HCT116 (cell line): Measurements from ENCODE around the gene SBNO2. TPM values are rescaled to one million over a fixed set of nuclear protein-coding genes. Genes with fewer than 3 reads are reported as not detected.

Experiments used
- ATAC-seq: fragments of 200-7000 bp; cut with Tn5 transposase; 2 replicates; pipeline ENCODE4 v1.9.1; 2020; ENCODE audit warnings: mild to moderate bottlenecking, moderate library complexity
- BruUV-seq: library from RNA; stranded (reverse); fragments of 400-500 nt; replicated peaks from 2 replicates; lab custom pipeline; 2021; lab: Mats Ljungman, UMichigan
- CTCF ChIA-PET: fragments of 300-600 bp; sonication (Branson Sonifier 250); formaldehyde crosslinking; loops from one replicate; lab custom pipeline; 2021; ENCODE audit warnings: antibody characterized with exemption; lab: Charles Lee
- POLR2A ChIA-PET: fragments of 300-600, 350-600 bp; sonication (Branson Sonifier 250); formaldehyde crosslinking; loops from one replicate; lab custom pipeline; 2021; ENCODE audit warnings: antibody characterized with exemption; lab: Charles Lee
- RAD21 ChIA-PET, 2 experiments: fragments of 300-600 bp; sonication (Branson Sonifier 250); formaldehyde crosslinking; loops; one replicate each; lab custom pipeline; 2023; ENCODE audit warnings: low total read pairs in 2 of 2; ENCODE audit not compliant: uncharacterized antibody in 2 of 2, unreplicated experiment in 2 of 2, low non-redundant PET in 1 of 2; lab: Charles Lee
- DNase-seq: peaks from one replicate; pipeline ENCODE4 v3.0.0-alpha.2; 2010; ENCODE audit warnings: low read depth, low spot score
- H2AFZ ChIP-seq: fragments of 200-600 bp; shearing (Covaris generic), sonication (generic); 2 replicates; pipeline ENCODE4 v1.6.1; 2017; ENCODE audit warnings: low read depth, mixed run types, mixed read lengths, antibody characterized with exemption, low read length; ENCODE audit not compliant: poor library complexity, severe bottlenecking
- H3K27ac ChIP-seq: 2 replicates; pipeline ENCODE4 v1.5.1; 2012; ENCODE audit warnings: low read depth, low read length
- H3K27me3 ChIP-seq: fragments of 200-600 bp; sonication (generic); 2 replicates; pipeline ENCODE4 v1.6.1; 2016; ENCODE audit warnings: mixed run types, low read length, mixed read lengths; ENCODE audit not compliant: insufficient read depth
- H3K36me3 ChIP-seq, 2 experiments: fragments of 200-500 bp in 1 of 2; fragments of 200-600 bp in 1 of 2; sonication (Bioruptor generic) in 1 of 2; sonication (generic) in 1 of 2; 2 replicates each; pipeline versions ENCODE4 v1.5.1 to v1.6.1; 2014 to 2016; ENCODE audit warnings: low read length in 2 of 2, inconsistent platforms in 1 of 2, mixed read lengths in 1 of 2, mixed run types in 1 of 2; ENCODE audit not compliant: insufficient read depth in 2 of 2, control insufficient read depth in 1 of 2
- H3K4me1 ChIP-seq, 2 experiments: fragments of 200-600 bp in 1 of 2; sonication (generic) in 1 of 2; 2 replicates each; pipeline versions ENCODE4 v1.5.1 to v1.6.1; 2012 to 2017; ENCODE audit warnings: low read length in 2 of 2, inconsistent platforms in 1 of 2, mild to moderate bottlenecking in 1 of 2, mixed read lengths in 1 of 2, mixed run types in 1 of 2, moderate library complexity in 1 of 2; ENCODE audit not compliant: insufficient read depth in 2 of 2, control insufficient read depth in 1 of 2
- H3K4me2 ChIP-seq: fragments of 200-600 bp; sonication (generic); 2 replicates; pipeline ENCODE4 v1.6.1; 2017; ENCODE audit warnings: mixed run types, low read length, mixed read lengths
- H3K4me3 ChIP-seq, 2 experiments: fragments of 200-600 bp in 1 of 2; sonication (generic) in 1 of 2; replicated peaks in 1 of 2; 2 replicates each; pipeline ENCODE4 v1.5.1; 2011 to 2016; ENCODE audit warnings: low read length in 2 of 2, control low read depth in 1 of 2, low read depth in 1 of 2, mild to moderate bottlenecking in 1 of 2, mixed read lengths in 1 of 2, mixed run types in 1 of 2
- H3K79me2 ChIP-seq: fragments of 200-600 bp; sonication (generic); 2 replicates; pipeline ENCODE4 v1.6.1; 2017; ENCODE audit warnings: mild to moderate bottlenecking, mixed run types, low read length, moderate library complexity, mixed read lengths; ENCODE audit not compliant: insufficient read depth
- H3K9ac ChIP-seq: fragments of 200-600 bp; sonication (generic); 2 replicates; pipeline ENCODE4 v1.6.1; 2016; ENCODE audit warnings: low read length, mixed read lengths
- H3K9me2 ChIP-seq: fragments of 200-600 bp; sonication (generic), shearing (Covaris generic); 2 replicates; pipeline ENCODE4 v1.6.1; 2017; ENCODE audit warnings: mixed run types, mild to moderate bottlenecking, moderate library complexity; ENCODE audit not compliant: insufficient read depth
- H3K9me3 ChIP-seq, 2 experiments: fragments of 200-500 bp in 1 of 2; fragments of 200-600 bp in 1 of 2; sonication (Bioruptor generic) in 1 of 2; sonication (generic) in 1 of 2; 2 replicates each; pipeline ENCODE4 v1.6.1; 2014 to 2017; ENCODE audit warnings: low read length in 2 of 2, mixed read lengths in 2 of 2, inconsistent platforms in 1 of 2, low read depth in 1 of 2, mild to moderate bottlenecking in 1 of 2, mixed run types in 1 of 2, moderate library complexity in 1 of 2; ENCODE audit not compliant: control insufficient read depth in 1 of 2, insufficient read depth in 1 of 2
- H4K20me1 ChIP-seq: fragments of 200-600 bp; sonication (generic), shearing (Covaris generic); 2 replicates; pipeline ENCODE4 v1.6.1; 2017; ENCODE audit warnings: mixed run types, mild to moderate bottlenecking, moderate library complexity; ENCODE audit not compliant: insufficient read depth
- ATF3 ChIP-seq: IDR thresholded peaks from 2 replicates; pipeline ENCODE4 v1.6.1; 2012
- ELF1 ChIP-seq: IDR thresholded peaks from 2 replicates; pipeline ENCODE4 v1.6.1; 2012; ENCODE audit warnings: low read depth, borderline replicate concordance
- EZH2 ChIP-seq: fragments of 200-600 bp; sonication (generic); IDR thresholded peaks from 2 replicates; pipeline ENCODE4 v1.6.1; 2017; ENCODE audit warnings: antibody characterized with exemption, mixed run types
- FOSL1 ChIP-seq: IDR thresholded peaks from 2 replicates; pipeline ENCODE4 v1.6.1; 2012; ENCODE audit warnings: low read depth
- POLR2AphosphoS5 ChIP-seq: IDR thresholded peaks from 2 replicates; pipeline ENCODE4 v1.6.1; 2011; ENCODE audit warnings: mild to moderate bottlenecking, low read depth, low read length, moderate library complexity
- RAD21 ChIP-seq: IDR thresholded peaks from 2 replicates; pipeline ENCODE4 v1.6.1; 2012; ENCODE audit warnings: low read depth, mild to moderate bottlenecking
- SIN3A ChIP-seq: IDR thresholded peaks from 2 replicates; pipeline ENCODE4 v1.6.1; 2012; ENCODE audit warnings: low read depth
- SP1 ChIP-seq: IDR thresholded peaks from 2 replicates; pipeline ENCODE4 v1.6.1; 2012; ENCODE audit warnings: low read depth
- TCF7L2 ChIP-seq: IDR thresholded peaks from 2 replicates; pipeline ENCODE4 v1.7.0; 2011; ENCODE audit warnings: borderline replicate concordance, inconsistent platforms; ENCODE audit not compliant: insufficient read depth, insufficient read length; ENCODE audit errors: extremely low read depth
- ZBTB33 ChIP-seq: IDR thresholded peaks from 2 replicates; pipeline ENCODE4 v1.6.1; 2011; ENCODE audit warnings: mild to moderate bottlenecking, low read length, moderate library complexity; ENCODE audit not compliant: insufficient replicate concordance; ENCODE audit errors: extremely low read depth
- ZFX ChIP-seq: fragments of 450-650 bp; IDR thresholded peaks from 2 replicates; pipeline ENCODE4 v1.6.1; 2017
- ZNF274 ChIP-seq: fragments of 200-500 bp; sonication (Bioruptor generic); IDR thresholded peaks from 2 replicates; pipeline ENCODE4 v1.6.1; 2014; ENCODE audit warnings: mild to moderate bottlenecking, low read depth, low read length, inconsistent platforms
- intact Hi-C: fragments of 100-400 bp; cut with micrococcal nuclease; formaldehyde crosslinking; loops from 2 replicates; pipeline ENCODE4 v1.10.0; 2022
- total RNA-seq: library from RNA; stranded (reverse); gene quantifications from one replicate; pipeline ENCODE4 v1.2.1, GENCODE V29; 2021; ENCODE audit not compliant: unreplicated experiment

The SBNO2 gene
- total RNA-seq, 1 experiment from 2014 or later, result 66.4 TPM

GRCh38 chr19:1214299-1214861 is 40.3 kb upstream of the SBNO2 start:
- BruUV-seq, result no TSS peak
- POLR2A ChIA-PET, result no interaction called here

More at GRCh38 chr19:1214299-1214861, 40.3 kb upstream of the SBNO2 start:
- peaks cover 2 to 24% of the 10 kb centered on the region in 2 experiments; a peak in 2 of 4 replicates for H3K36me3 ChIP-seq
- H2AFZ ChIP-seq, result no peak overlapping the region
- intact Hi-C loops, result no loop called here
- H4K20me1 ChIP-seq, result no peaks in the 10 kb centered on the region
- no peaks in the 10 kb centered on the region for H3K9me2 ChIP-seq
- 0 out of 2 replicates have a peak overlapping the region, but pooled peaks have one; percentile 36 for H3K4me2 ChIP-seq
- ChIA-PET RAD21 (no interaction called here), CTCF (interaction anchor here (1.0 to 2.3 kb wide), 3 partner anchors 31 to 101 kb away, joined by 3 to 5 read pairs (median 4); no protein-coding TSS in a partner anchor)
- 0 out of 2 replicates have a peak overlapping the region, but pooled peaks have one; percentile 23 for H3K9ac ChIP-seq
- peaks cover 22 to 64% of the 10 kb centered on the region in 2 experiments for H3K4me1 ChIP-seq
- H3K79me2 ChIP-seq, result peaks cover 96% of the 10 kb centered on the region
- H3K27ac ChIP-seq, result peak overlapping the region; percentile 56; the same call in 1 of the 2 replicates
- H3K27me3 ChIP-seq, result no peaks in the 10 kb centered on the region
- no peaks in the 10 kb centered on the region for H3K9me3 ChIP-seq
- no peak overlapping the region for H3K4me3 ChIP-seq
- ATAC-seq (no peak), DNase-seq (no peak)
- TF ChIP-seq ZFX (no peak), POLR2AphosphoS5 (no peak), EZH2 (no peak), TCF7L2 (no peak), FOSL1 (no peak), SIN3A (no peak), ZNF274 (no peak), ELF1 (no peak), ZBTB33 (no peak), ATF3 (no peak), SP1 (no peak), RAD21 (no peak)
